IPS-18a (cell line): ENCODE data around the gene GIMAP6.
"Not testable (repeated sequence)": the region's sequence is repeated elsewhere in the genome, so short reads cannot be mapped to it uniquely, and the experiment has no call there.

Experiments used
- H3K27ac ChIP-seq: one replicate; pipeline ENCODE4 v1.5.1; 2013; ENCODE audit warnings: low read length
- H3K27me3 ChIP-seq: one replicate; pipeline ENCODE4 v1.6.1; 2013; ENCODE audit warnings: mild to moderate bottlenecking, low read length; ENCODE audit not compliant: control insufficient read depth, insufficient read depth
- H3K36me3 ChIP-seq: one replicate; pipeline ENCODE4 v1.6.1; 2013; ENCODE audit warnings: low read depth, low read length; ENCODE audit not compliant: control insufficient read depth
- H3K4me1 ChIP-seq: one replicate; pipeline ENCODE4 v1.6.1; 2013; ENCODE audit warnings: low read depth, low read length; ENCODE audit not compliant: control insufficient read depth
- H3K4me3 ChIP-seq: one replicate; pipeline ENCODE4 v1.5.1; 2013; ENCODE audit warnings: low read length
- H3K9ac ChIP-seq: one replicate; pipeline ENCODE4 v1.6.1; 2013; ENCODE audit warnings: mild to moderate bottlenecking, low read length, moderate library complexity
- H3K9me3 ChIP-seq: one replicate; pipeline ENCODE4 v1.6.1; 2013; ENCODE audit warnings: low read depth, low read length; ENCODE audit not compliant: control insufficient read depth

Gene GIMAP6

GRCh38 chr7:150641854-150642253 is 9.7 kb upstream of the GIMAP6 start:
- peaks cover 2% of the 10 kb centered on the region for H3K9me3 ChIP-seq
- H3K27ac ChIP-seq = no peak overlapping the region
- H3K4me3 ChIP-seq = no peak overlapping the region
- no peak overlapping the region for H3K9ac ChIP-seq
- no peaks in the 10 kb centered on the region for H3K27me3 ChIP-seq
- H3K36me3 ChIP-seq = no peaks in the 10 kb centered on the region
- H3K4me1 ChIP-seq = no peaks in the 10 kb centered on the region

- no peak overlapping the region for H3K4me3 ChIP-seq
- no peak overlapping the region for H3K9ac ChIP-seq
- no peak overlapping the region for H3K27ac ChIP-seq
Observed at GRCh38 chr7:150633926-150634325, 1.7 kb upstream of the GIMAP6 start.

GRCh38 chr7:150631084-150631826 is 930 bp downstream of the GIMAP6 start:
- H3K9ac ChIP-seq = no peak overlapping the region
- H3K27me3 ChIP-seq = no peaks in the 10 kb centered on the region
- no peaks in the 10 kb centered on the region for H3K9me3 ChIP-seq
- no peak overlapping the region for H3K4me3 ChIP-seq
- H3K36me3 ChIP-seq = no peaks in the 10 kb centered on the region
- no peak overlapping the region for H3K27ac ChIP-seq
- H3K4me1 ChIP-seq = no peaks in the 10 kb centered on the region

More at GRCh38 chr7:150633926-150634325, 1.7 kb upstream of the GIMAP6 start:
- no peaks in the 10 kb centered on the region for H3K36me3 ChIP-seq
- peaks cover 2% of the 10 kb centered on the region for H3K9me3 ChIP-seq
- no peaks in the 10 kb centered on the region for H3K4me1 ChIP-seq
- H3K27me3 ChIP-seq = no peaks in the 10 kb centered on the region

- Histone ChIP-seq H3K4me1 (no peaks in the 10 kb centered on the region), H3K9me3 (no peaks in the 10 kb centered on the region), H3K27ac (no peak overlapping the region), H3K9ac (no peak overlapping the region), H3K27me3 (no peaks in the 10 kb centered on the region), H3K4me3 (no peak overlapping the region), H3K36me3 (no peaks in the 10 kb centered on the region)
Observed at GRCh38 chr7:150629347-150629746, 2.8 kb downstream of the GIMAP6 start.

GRCh38 chr7:150627959-150628358 is 4.2 kb downstream of the GIMAP6 start:
- Histone ChIP-seq H3K27me3 (no peaks in the 10 kb centered on the region), H3K36me3 (no peaks in the 10 kb centered on the region), H3K4me3 (no peak overlapping the region), H3K27ac (no peak overlapping the region), H3K4me1 (no peaks in the 10 kb centered on the region), H3K9me3 (no peaks in the 10 kb centered on the region), H3K9ac (no peak overlapping the region)

GRCh38 chr7:150626696-150627095 is 5.5 kb downstream of the GIMAP6 start:
- no peak overlapping the region for H3K4me3 ChIP-seq
- H3K36me3 ChIP-seq = no peaks in the 10 kb centered on the region
- no peak overlapping the region for H3K9ac ChIP-seq
- no peaks in the 10 kb centered on the region for H3K4me1 ChIP-seq
- no peaks in the 10 kb centered on the region for H3K9me3 ChIP-seq
- H3K27ac ChIP-seq = no peak overlapping the region
- H3K27me3 ChIP-seq = no peaks in the 10 kb centered on the region

GRCh38 chr7:150621376-150621775 is 10.8 kb downstream of the GIMAP6 start:
- no peak overlapping the region for H3K4me3 ChIP-seq
- H3K4me1 ChIP-seq = no peaks in the 10 kb centered on the region
- no peaks in the 10 kb centered on the region for H3K27me3 ChIP-seq
- no peak overlapping the region for H3K9ac ChIP-seq
- H3K36me3 ChIP-seq = no peaks in the 10 kb centered on the region
- H3K27ac ChIP-seq = no peak overlapping the region
- no peaks in the 10 kb centered on the region for H3K9me3 ChIP-seq

- Histone ChIP-seq H3K4me3 (no peak overlapping the region), H3K9ac (no peak overlapping the region), H3K4me1 (no peaks in the 10 kb centered on the region), H3K27me3 (no peaks in the 10 kb centered on the region), H3K36me3 (no peaks in the 10 kb centered on the region), H3K9me3 (no peaks in the 10 kb centered on the region), H3K27ac (no peak overlapping the region)
Observed at GRCh38 chr7:150620617-150621371, 11.4 kb downstream of the GIMAP6 start.

- Histone ChIP-seq H3K9me3 (no peaks in the 10 kb centered on the region), H3K27ac (no peak overlapping the region), H3K9ac (no peak overlapping the region), H3K4me1 (no peaks in the 10 kb centered on the region), H3K4me3 (no peak overlapping the region), H3K27me3 (no peaks in the 10 kb centered on the region), H3K36me3 (no peaks in the 10 kb centered on the region)
Observed at GRCh38 chr7:150620061-150620460, 12.1 kb downstream of the GIMAP6 start.

- H3K4me1 ChIP-seq, H3K9ac ChIP-seq, H3K27me3 ChIP-seq, H3K27ac ChIP-seq, H3K36me3 ChIP-seq, H3K9me3 ChIP-seq, H3K4me3 ChIP-seq: not testable (repeated sequence)
Observed at GRCh38 chr7:150615221-150615755, 16.9 kb downstream of the GIMAP6 start.

- H3K9me3 ChIP-seq, H3K36me3 ChIP-seq, H3K9ac ChIP-seq, H3K27ac ChIP-seq, H3K27me3 ChIP-seq, H3K4me3 ChIP-seq, H3K4me1 ChIP-seq: not testable (repeated sequence)
Observed at GRCh38 chr7:150614426-150614825, 17.8 kb downstream of the GIMAP6 start.
